Upper lobe of left lung (tissue), 4 donors: ENCODE measurements around the gene PTPRD.

ENCODE experiments used
- CTCF ChIP-seq, 6 experiments: fragments of 450-650 bp in 4 of 6; fragments of 200-600 bp in 2 of 6; sonication (generic) in 2 of 6; IDR thresholded peaks; one replicate each; pipeline ENCODE4 v1.5.1; 2016 to 2019; ENCODE audit warnings: antibody characterized with exemption in 6 of 6
- EP300 ChIP-seq, 4 donors: sonication (generic); formaldehyde crosslinking; IDR thresholded peaks; one replicate each; pipeline ENCODE4 v1.5.1; 2017; ENCODE audit warnings: antibody characterized with exemption in 4 of 4, control low read depth in 2 of 4
- POLR2AphosphoS5 ChIP-seq, 2 donors: sonication (generic); formaldehyde crosslinking; IDR thresholded peaks; one replicate each; pipeline ENCODE4 v1.5.1; 2017; ENCODE audit warnings: antibody characterized with exemption in 2 of 2

DNA sequence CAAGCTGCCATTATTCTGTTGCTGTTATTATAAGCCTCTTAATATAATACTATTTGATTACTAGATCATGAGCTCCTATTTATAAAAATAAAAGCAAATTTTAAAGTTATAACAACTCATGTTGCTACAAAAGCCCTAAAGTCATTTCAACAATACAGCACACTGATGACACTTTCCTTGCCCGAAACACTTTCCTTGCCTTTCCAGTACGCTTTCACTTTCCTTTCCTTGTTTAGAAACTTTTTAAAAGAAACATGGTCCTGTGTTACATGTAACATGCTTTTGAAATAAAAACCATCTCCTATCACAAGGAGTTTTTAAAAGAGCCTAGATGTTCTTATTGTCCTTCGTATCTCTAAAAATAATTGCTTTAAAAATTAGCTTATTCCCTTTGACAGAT, 688.4 kb downstream of the PTPRD start:
- TF ChIP-seq POLR2AphosphoS5 (IDR thresholded peaks at IDR 0.05) (no peak), CTCF (IDR thresholded peaks at IDR 0.05) (no peak), EP300 (IDR thresholded peaks at IDR 0.05) (no peak)
